Hepatocyte (in vitro differentiated cells): ENCODE results near the gene LUC7L.
"Not testable (repeated sequence)": the region's sequence is repeated elsewhere in the genome, so short reads cannot be mapped to it uniquely, and the experiment has no call there.

Experiments
- CTCF ChIP-seq: fragments of 200-600 bp; sonication (generic); IDR thresholded peaks from 2 replicates; pipeline ENCODE4 v1.5.1; 2016; ENCODE audit warnings: antibody characterized with exemption, mild to moderate bottlenecking; ENCODE audit not compliant: poor library complexity
- EZH2phosphoT487 ChIP-seq: fragments of 200-600 bp; sonication (generic); IDR thresholded peaks from one replicate; pipeline ENCODE4 v1.6.1; 2018; ENCODE audit warnings: antibody characterized with exemption, mild to moderate bottlenecking, low read depth, moderate library complexity; ENCODE audit not compliant: unreplicated experiment, severe bottlenecking

- TF ChIP-seq CTCF, EZH2phosphoT487: not testable (repeated sequence)
These were observed 56.8 kb downstream of the LUC7L start, which contains the start of gene HBA2 for GRCh38 chr16:172374-172941.
